COLO829 (cell line): Measurements from ENCODE around the gene SEMA3C.

Experiments used
- DNase-seq: peaks from one replicate; pipeline ENCODE4 v3.0.0; 2012; ENCODE audit warnings: low spot score

The SEMA3C gene

GRCh38 chr7:80848841-80849240 lies 70.0 kb downstream of the SEMA3C start:
- DNase-seq: no peak

- DNase-seq: no peak
These were observed 71.0 kb downstream of the SEMA3C start for GRCh38 chr7:80847895-80848294.

DNA sequence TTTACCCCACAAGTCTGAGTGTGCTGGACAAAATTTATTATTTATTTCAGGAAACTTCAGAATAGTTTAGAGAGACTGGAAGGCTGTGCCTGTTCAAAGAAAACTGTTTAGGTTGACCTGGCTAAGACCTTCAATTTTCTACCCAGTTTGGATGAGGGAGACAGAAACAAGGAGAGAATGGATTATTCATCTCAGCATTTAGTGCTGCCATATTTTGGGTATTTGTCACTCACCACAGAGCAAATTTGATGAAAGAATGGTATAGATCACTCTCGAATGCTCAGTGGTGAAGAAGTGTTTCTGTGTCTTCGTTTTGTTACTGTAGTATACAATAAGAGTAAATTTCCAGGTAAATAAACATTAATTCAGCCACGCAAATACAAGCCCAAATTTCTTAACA lies 71.8 kb downstream of the SEMA3C start:
- DNase-seq: peak; percentile 9

GRCh38 chr7:80844916-80845315 lies 73.9 kb downstream of the SEMA3C start:
- no peak for DNase-seq

GRCh38 chr7:80843018-80843677 lies 75.7 kb downstream of the SEMA3C start:
- no peak for DNase-seq

GRCh38 chr7:80842022-80842790 lies 76.6 kb downstream of the SEMA3C start:
- DNase-seq: no peak

GRCh38 chr7:80841423-80841955 lies 77.4 kb downstream of the SEMA3C start:
- no peak for DNase-seq

- no peak for DNase-seq
These were observed 78.2 kb downstream of the SEMA3C start for GRCh38 chr7:80840681-80841080.

GRCh38 chr7:80839855-80840254 lies 79.0 kb downstream of the SEMA3C start:
- no peak for DNase-seq

DNA sequence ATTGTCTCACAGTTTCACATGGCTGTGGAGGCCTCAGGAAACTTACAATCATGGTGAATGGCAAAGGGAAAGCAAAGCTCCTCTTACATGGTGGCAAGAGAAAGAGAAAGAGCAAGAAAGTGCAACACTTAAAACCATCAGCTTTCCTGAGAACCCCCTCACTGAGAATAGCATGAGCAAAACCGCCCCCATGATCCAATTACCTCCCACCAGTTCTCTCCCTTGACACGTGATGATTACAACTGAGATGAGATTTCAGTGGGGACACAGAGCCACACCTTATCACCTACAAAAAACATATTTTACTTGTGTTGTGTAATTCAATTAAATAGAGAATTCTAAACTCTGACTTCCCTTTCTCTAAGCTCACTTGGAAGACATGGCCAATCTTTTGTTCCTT lies 80.2 kb downstream of the SEMA3C start:
- no peak for DNase-seq

GRCh38 chr7:80837345-80837744 lies 81.5 kb downstream of the SEMA3C start:
- no peak for DNase-seq

DNA sequence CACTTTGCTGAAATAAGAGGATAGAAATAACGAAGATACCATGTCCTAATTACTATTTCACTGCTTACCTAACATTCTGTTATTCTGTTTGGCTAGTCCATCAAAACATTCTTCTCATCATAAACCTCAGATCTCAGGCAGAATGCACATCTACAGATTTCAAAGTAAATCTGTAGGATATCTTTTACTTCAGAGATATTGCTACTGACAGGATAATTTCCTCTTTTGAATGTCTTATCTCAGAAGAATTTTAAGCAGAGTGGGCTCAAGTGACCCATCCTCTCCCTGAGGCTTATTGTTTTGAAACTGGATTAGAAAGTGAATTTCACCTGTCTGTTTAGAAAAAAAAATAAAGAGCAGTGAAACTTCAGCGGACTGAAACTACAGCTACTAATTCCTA lies 83.6 kb downstream of the SEMA3C start:
- no peak for DNase-seq

GRCh38 chr7:80833289-80834268 lies 85.3 kb downstream of the SEMA3C start:
- DNase-seq: no peak

- DNase-seq: no peak
These were observed 86.8 kb downstream of the SEMA3C start for GRCh38 chr7:80832006-80832405.

GRCh38 chr7:80830584-80831285 lies 88.1 kb downstream of the SEMA3C start:
- DNase-seq: no peak

DNA sequence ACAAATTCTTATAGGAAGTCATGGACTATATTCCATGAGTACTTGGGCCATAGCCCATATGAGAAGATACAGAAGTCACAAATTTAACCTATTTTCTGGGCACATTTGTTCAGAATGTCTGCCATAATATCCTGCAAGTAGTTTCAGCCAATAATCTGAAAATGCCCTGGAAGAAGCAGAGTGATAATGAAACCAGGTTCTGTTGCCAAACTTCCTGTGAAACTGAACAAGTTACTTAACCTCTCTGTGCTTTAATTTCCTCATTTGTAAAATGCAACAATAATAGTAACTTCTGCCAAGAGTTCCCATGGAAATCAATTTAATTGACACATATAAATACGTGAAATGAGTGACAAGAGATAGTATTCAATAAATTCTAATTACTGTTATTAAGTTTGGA lies 88.8 kb downstream of the SEMA3C start:
- no peak for DNase-seq

DNA sequence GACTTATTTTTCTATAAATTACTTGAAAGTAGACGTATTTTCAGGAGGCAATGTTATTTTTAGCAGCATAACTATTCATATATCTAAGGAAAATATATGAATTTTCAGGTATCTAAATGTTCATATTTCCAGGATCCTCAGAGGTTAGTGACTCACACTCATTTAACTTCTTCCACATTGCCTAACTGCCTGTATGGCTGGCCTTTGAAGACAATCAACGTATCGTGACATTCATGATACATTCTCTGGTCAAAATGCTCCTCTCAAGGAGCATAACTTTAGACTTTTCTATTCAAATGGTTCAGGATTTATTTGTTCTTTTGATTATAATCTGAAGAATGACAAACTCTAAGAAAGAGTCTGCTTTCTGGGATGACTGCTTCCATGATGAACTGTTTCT lies 89.3 kb downstream of the SEMA3C start:
- DNase-seq: no peak

DNA sequence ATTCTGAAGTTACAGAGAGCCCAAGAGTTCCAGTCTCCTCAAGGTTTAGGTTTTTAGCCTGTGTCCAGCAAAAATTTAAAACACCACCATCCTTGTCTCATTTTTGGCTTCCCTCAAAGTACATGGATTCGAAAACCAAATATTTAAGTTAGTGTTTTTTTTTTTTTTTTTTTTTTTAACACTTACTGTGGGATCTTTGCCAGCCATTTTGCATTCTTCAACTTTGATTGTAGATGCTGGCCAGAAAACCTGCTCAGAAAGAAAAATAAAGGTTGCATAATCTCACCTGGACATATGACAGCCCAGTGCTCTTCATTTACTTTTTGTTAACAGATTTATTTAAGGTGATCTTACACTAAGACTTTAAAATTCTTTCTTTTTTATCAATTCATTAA lies 91.6 kb downstream of the SEMA3C start:
- no peak for DNase-seq

- DNase-seq: peak; percentile 87
These were observed 92.2 kb downstream of the SEMA3C start for GRCh38 chr7:80826520-80827238.

DNA sequence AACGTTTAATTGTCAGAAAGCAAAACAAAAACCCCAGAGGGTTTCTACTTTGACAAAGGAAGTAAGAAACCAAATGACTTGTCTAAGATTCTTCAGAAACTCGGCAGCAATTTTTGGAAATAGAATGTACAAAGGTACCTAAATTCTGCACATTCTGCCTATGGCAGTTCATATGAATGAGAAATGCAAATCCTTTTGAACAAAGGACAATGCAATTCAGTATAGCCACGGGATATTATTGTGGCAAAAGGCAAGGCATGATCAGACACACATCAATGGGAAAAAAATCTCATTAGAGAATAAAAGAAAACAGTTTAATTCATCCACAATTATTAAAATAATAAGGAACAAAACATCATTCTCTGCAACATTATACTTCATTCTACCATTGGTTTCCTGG lies 93.4 kb downstream of the SEMA3C start:
- DNase-seq: no peak

DNA sequence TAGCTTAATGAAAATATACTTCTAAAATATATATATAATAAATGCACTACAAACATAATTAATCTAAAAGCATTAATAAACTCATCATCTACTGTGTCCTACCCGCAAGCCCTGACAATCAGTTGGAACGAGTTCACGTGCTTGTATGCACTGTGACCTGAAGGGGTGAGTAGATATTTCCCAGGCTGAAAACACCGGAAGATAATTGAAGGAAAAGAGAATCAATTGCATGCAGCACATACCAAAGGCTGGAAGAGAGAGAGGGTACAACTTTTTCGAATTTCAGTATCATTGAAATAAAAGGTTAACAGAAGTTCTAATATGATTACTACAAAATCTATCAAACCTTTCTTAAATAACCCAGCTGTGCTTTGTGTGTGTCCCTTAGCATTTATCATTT lies 94.6 kb downstream of the SEMA3C start:
- no peak for DNase-seq
